ENCODE measurements around the gene B3GALT4.

The B3GALT4 gene

DNA sequence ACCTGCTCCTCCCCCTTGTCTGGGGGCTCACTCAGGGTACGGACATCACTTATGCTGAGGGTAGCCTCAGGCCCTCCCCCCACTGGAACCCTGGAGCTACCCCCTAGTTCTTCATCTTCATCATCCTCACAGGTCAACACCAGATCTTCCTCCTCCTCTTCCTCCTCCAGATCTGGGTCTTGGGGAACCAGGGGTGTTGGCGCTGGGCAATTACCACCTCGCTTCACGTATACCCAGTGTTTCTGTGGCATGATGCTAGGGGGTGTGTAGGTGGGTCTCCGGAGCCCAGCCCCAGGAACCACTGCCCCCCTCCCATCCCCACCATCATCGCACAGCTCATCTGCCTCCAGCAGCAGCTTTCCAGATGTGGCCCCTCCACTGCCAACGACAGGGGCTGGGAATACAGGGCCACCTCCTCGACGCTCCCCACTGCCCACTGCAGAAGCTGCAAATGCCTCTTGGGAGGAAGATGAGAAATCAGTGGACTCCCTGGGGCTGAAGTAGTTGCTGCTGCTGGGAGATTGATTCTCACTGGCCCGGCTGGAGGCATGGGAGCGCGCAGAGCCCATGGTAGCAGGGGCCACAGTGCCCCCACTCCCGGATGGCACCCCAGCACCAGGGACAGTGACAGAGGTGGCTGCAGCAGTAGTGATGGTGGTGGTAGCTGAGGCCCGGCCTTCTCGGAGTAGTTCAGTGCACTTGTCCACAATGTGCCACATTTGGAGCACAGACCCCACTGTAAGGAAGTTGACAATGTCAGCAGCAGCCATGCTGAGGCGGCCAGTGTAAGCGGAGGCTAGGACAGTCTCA, 39.1 kb downstream of the B3GALT4 start:
- DNase-seq = no peak

DNA sequence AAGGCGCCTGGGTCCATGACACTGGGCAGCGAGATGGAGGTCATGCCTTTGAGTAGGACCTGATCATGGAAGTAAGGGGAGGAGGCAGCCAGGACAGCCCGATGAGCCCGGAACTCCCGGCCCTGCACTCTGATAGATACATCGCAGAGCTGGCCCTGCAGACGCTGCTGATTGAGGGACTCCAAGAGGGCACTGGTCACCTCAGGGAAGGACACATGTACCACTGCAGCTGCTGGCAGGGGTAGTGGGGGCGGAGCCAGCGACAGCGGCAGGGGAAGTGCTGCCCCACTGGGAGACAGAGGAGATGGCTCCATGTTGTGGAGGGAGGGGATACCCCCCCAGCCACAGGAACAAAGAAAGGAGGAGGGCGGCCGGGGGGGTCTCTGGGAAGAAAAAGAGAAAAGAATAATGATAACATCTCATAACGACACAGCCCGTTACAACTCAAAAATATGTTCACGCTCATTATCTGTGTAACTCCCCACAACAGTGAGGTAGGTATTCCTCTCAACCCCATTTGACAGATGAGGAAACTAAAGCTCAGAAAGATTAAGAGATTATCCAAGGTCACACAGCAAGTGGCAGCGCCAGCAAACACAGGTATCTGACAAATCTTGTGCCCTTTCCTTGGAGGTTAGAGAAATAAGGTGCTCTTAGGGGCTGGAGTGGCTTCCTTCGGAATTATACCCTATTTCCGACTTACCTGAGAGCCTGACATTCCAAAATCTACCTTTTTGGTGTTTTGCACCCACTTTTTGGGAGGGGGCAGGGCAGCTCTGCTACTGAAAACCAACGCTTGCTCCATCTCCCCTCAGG, 39.9 kb downstream of the B3GALT4 start:
- DNase-seq = no peak

DNA sequence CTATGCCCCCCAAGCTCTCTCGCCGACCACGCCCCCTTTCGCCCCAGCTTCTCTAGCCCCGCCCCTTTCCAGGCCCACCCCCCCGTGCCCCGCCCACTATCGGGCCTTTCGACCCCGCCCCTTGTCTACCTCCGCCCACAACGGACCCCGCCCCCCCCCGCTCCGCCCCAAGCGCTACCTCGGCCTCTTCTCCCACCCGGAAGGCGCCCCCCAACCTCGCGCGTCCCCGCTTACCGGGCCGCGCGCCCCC, 40.4 kb downstream of the B3GALT4 start:
- no peak for DNase-seq

GRCh38 chr6:33317669-33318425, 40.9 kb downstream of the B3GALT4 start, which contains the start of gene ZBTB22:
TSS of gene ZBTB22 (minus strand) at chr6:33317744. CDS start at chr6:33316916, 828 bp downstream.
- peak; percentile 93 to 94 for DNase-seq

GRCh38 chr6:33318426-33319073, 41.6 kb downstream of the B3GALT4 start:
- DNase-seq = no peak

DNA sequence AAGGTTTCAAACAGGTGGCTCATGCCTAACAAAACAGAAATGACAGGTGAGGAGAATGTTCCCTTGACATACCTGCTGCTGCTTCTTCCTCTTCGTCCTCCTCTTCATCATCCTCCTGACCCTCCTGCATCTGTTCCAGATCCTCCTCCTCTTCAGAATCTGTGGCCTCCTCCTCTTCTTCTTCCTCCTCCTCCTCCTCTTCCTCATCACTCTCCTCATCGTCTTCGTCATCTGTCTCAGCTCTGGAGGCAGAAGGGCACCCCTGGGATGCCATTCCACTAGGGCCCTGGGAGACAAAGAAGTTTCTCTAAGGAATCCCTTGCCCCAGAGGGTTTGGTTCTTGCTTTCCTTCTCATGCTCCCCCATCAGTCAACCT, 43.0 kb downstream of the B3GALT4 start:
- no peak for DNase-seq

GRCh38 chr6:33320315-33321181, 43.6 kb downstream of the B3GALT4 start:
- no peak for DNase-seq

DNA sequence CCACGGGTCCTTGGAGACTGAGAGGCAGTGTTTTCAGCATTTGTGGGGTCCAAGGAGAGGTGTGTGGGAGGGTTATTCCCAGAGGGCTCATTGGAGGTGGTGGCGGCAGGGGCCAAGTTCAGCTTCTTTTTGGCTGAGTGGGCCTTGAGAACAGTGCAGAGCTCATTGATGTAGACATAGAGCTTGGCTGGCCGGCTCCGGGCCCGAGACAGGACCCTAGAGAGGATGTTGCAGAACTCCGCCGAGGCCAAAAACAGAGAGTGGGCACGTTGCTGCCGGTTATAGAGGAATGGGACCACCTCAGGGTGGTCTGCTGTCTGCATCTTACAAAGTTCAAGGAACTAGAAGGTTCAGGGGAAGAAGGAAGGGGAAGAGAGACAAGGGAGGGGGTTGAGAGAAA, 44.3 kb downstream of the B3GALT4 start:
- no peak for DNase-seq

DNA sequence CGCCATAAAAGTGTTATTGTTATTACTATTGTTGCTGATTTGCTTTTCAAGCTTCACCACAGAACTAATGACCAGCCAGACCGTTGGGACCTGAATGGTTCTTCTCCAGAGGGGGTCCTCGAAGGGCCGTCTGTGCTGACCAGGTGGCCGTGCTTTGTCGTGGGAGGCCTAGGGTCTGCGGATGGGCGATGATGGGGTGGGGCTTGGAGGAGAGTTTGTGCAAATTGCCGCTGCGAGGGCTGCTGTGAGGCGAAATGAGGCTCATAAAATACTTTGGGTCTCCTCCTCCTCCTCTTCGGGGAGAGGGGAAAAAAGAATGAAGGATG, 46.7 kb downstream of the B3GALT4 start:
- DNase-seq = no peak

- no peak for DNase-seq
Measured at GRCh38 chr6:33324125-33324524, 47.2 kb downstream of the B3GALT4 start.

All from activated CD4-positive, alpha-beta T cell treated with anti-CD3 and anti-CD28 coated beads, Interleukin-2, amount 50 U/mL, for 4 hours (primary cell).